ENCODE results near the gene ZNF319. TPM values are rescaled to one million over a fixed set of nuclear protein-coding genes. Genes with fewer than 3 reads are reported as not detected.

ZNF319 gene
- total RNA-seq, 1 donor from 2014 or later: 11.0 TPM

GRCh38 chr16:58042886-58043515 lies 42.5 kb upstream of the ZNF319 start:
- TF ChIP-seq CTCF (IDR thresholded peaks at IDR 0.05): no peak
- peaks cover 57% of the 10 kb centered on the region for H3K36me3 ChIP-seq
- H3K4me1 ChIP-seq: peaks cover 15% of the 10 kb centered on the region
- ATAC-seq: no peak
- H3K9me3 ChIP-seq: no peaks in the 10 kb centered on the region
- no peak overlapping the region for H3K27ac ChIP-seq
- intact Hi-C loops (cut with DNase I): no loop called here
- H3K27me3 ChIP-seq (ENCODE audit: low read depth): no peaks in the 10 kb centered on the region
- H3K4me3 ChIP-seq: no peak overlapping the region
- no peak for DNase-seq

- Histone ChIP-seq H3K27ac (no peak overlapping the region), H3K36me3 (peaks cover 58% of the 10 kb centered on the region), H3K27me3 (ENCODE audit: low read depth) (no peaks in the 10 kb centered on the region), H3K4me1 (peaks cover 7% of the 10 kb centered on the region), H3K4me3 (no peak overlapping the region), H3K9me3 (no peaks in the 10 kb centered on the region)
- no peak for ATAC-seq
- no peak for TF ChIP-seq CTCF (IDR thresholded peaks at IDR 0.05)
- no peak for DNase-seq
- intact Hi-C loops (cut with DNase I): no loop called here
Observed at GRCh38 chr16:58042001-58042885, 41.8 kb upstream of the ZNF319 start.

- DNase-seq (no peak), ATAC-seq (no peak)
- no peak for TF ChIP-seq CTCF (IDR thresholded peaks at IDR 0.05)
- no peaks in the 10 kb centered on the region for H3K9me3 ChIP-seq
- no peak overlapping the region for H3K27ac ChIP-seq
- peaks cover 58% of the 10 kb centered on the region for H3K36me3 ChIP-seq
- H3K4me1 ChIP-seq: peaks cover under 1% of the 10 kb centered on the region
- H3K27me3 ChIP-seq (ENCODE audit: low read depth): no peaks in the 10 kb centered on the region
- no peak overlapping the region for H3K4me3 ChIP-seq
- intact Hi-C loops (cut with DNase I): no loop called here
Observed at GRCh38 chr16:58041628-58041955, 41.1 kb upstream of the ZNF319 start.

- no peak overlapping the region for H3K27ac ChIP-seq
Observed at GRCh38 chr16:58040945-58041627, 40.6 kb upstream of the ZNF319 start.

More at GRCh38 chr16:58040945-58041627, 40.6 kb upstream of the ZNF319 start:
- H3K9me3 ChIP-seq: no peaks in the 10 kb centered on the region
- H3K27me3 ChIP-seq (ENCODE audit: low read depth): no peaks in the 10 kb centered on the region
- intact Hi-C loops (cut with DNase I): no loop called here
- H3K4me1 ChIP-seq: peaks cover 1% of the 10 kb centered on the region
- DNase-seq (no peak), ATAC-seq (no peak)
- H3K36me3 ChIP-seq: peaks cover 58% of the 10 kb centered on the region
- TF ChIP-seq CTCF (IDR thresholded peaks at IDR 0.05): no peak
- no peak overlapping the region for H3K4me3 ChIP-seq
